GM18505 (cell line): ENCODE data around the gene TAS1R2.

Experiments used
- ATAC-seq: cut with Tn5 transposase; IDR thresholded peaks from one replicate; pipeline ENCODE4 v1.9.1; 2021; ENCODE audit not compliant: unreplicated experiment
- POLR2A ChIP-seq: IDR thresholded peaks from 4 replicates; pipeline ENCODE4 v1.6.1; 2011; ENCODE audit warnings: borderline replicate concordance; ENCODE audit not compliant: insufficient read depth, insufficient read length; ENCODE audit errors: extremely low read depth

The TAS1R2 gene

DNA sequence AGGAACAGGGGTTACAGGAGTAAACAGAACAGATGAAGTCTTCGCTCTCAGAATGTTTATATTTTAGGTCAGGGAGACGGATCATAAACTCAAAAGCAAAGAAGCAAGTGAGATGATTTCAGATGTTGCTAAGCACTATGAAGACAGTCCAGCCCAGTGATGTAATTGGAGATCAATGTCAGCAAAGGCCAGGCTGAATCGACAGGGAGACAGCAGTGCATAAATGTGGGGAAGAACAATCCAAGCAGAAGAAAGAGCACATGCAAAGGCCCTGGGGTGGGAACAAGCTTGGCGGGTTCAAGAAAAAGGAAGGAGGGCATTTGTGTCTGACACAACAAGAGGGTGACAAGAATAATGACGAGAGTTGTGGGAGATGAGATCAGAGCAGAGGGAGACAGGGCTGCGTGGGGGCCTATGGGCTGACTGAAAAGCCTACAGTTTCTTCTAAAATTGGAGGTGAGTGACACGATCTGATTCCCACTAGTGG, 47.0 kb downstream of the TAS1R2 start:
- no peak for ATAC-seq
- TF ChIP-seq POLR2A = no peak

DNA sequence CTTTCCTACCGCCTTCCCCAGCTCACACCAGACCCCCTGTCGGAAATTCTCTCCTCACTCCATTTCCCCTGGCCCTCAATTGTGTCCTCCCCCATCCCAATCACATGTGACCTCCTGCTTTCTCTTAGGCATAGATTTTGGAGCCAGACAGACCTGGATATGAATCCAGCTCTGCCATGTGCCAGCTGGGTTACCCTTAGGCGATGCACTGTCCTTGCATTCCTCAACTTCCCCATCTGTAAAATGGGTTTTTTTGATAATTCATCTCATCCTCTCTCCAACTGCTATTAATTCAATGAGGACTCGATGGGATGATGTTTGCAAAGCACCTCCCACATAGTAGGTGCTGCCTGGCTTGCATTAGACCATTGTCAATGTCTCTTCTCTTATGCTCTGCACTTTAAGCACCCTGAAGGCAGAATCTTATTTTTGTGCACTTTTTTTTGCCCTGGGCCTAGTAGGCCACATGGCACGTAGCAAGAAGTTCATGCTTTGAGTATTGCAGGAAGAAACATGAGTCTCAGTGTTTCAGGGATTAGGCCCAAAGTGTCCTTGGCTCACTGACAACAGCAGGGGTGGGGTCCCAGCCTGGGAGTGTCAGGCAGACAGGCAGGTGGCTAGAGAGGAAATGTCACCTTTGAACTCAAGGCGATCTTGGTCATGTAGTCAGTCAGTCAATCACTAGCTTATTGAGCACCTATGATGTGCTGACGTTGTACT, 47.6 kb downstream of the TAS1R2 start:
- TF ChIP-seq POLR2A = no peak
- no peak for ATAC-seq

DNA sequence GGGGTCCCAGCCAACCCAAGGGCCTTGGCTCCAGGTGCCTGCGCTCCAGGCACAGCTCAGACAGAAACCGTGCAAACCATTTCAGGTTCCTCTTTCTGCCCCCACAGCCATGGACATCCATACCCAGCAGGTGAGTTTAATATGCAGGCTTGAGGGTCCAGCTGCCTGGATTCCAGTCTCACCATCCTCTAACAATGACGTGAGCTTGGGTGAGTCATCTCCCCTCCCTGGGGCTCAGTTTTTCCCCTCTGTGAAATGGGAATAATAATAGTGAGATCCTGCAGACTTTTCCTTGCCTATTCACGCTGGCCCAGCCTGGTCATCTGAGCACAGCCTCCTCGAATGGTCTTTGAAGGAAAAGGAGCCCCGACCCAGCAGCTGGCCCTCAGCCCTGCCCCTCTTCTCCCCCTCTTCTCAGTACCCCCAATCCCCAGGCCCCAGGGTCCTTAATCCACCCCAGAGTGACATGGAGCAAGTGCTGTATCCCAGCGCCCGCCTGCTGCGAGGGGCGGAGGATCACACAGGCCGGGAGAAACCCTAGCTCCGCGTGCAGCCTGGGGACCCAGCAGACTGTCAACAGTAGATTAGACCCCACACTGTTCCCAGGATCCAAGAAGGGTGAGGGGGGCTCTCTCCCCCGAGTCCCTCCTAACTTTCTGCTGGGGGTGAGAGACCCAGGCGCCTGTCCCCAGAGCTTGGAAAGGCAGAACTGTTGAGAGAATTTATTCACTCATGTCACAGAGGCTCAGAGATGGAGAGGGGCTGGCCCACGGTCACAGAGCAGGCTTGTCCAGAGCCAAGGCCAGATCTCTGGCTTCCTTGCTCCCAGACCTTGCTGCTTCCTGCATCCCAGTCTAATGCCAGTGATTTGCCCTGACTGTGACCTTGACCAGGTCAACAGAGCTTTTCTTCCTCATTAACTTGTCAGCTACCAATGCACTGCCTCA, 49.2 kb downstream of the TAS1R2 start:
- TF ChIP-seq POLR2A = no peak
- ATAC-seq = no peak

DNA sequence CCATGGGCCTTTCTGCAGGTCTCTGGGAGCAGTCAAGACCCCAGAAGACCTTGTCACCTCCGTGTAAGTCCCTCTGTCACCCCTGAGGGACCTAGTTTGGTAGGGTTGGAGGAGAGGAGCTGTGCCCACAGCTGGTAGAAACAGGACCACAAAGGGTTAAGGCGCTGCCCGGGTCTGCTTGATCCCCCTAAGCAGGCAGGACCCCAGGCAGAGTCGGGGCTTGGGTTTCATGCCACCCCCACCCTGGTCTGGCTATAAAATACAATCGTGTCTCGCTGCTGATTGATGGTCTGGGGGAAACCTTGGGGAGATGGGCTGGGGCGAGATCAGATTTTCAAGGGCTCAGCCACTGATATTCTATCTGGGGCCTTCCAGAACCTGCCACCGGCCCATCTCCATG, 50.9 kb downstream of the TAS1R2 start:
- TF ChIP-seq POLR2A = no peak
- ATAC-seq = no peak

DNA sequence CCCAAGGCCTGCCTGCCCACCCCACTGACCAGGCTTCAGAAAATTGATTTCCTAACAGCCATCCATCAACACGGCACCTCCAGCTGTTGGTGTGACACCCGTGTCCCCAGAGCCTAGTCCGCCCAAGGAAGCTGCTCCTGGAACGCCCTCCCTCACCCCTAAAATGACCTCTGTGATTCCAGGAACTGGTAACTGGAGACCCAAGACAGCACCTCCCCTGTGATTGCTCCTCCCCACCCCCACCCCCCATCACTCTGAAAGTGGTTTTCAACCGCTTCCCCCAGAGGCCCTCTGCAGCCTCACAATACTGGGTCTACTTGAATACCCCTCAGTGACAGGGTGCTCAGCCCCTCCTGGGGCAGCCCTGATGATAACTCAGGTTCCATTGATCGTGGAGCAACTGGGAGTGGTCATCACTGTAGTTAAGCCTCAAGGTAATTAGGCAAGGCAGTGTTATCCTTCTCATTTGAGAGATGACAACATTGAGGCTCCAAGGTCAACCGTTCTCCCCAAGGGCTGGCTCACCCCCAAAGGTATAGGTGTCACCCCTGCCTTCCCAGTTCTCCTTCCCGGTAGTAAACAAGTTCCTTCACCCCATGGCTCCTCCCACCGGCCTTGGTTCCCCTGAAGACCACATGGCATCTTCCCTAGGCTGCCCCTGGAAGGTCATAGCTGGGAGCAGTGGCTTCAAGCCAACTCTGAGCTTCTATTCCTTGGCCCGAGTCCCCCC, 52.0 kb downstream of the TAS1R2 start:
- no peak for ATAC-seq
- TF ChIP-seq POLR2A = no peak

DNA sequence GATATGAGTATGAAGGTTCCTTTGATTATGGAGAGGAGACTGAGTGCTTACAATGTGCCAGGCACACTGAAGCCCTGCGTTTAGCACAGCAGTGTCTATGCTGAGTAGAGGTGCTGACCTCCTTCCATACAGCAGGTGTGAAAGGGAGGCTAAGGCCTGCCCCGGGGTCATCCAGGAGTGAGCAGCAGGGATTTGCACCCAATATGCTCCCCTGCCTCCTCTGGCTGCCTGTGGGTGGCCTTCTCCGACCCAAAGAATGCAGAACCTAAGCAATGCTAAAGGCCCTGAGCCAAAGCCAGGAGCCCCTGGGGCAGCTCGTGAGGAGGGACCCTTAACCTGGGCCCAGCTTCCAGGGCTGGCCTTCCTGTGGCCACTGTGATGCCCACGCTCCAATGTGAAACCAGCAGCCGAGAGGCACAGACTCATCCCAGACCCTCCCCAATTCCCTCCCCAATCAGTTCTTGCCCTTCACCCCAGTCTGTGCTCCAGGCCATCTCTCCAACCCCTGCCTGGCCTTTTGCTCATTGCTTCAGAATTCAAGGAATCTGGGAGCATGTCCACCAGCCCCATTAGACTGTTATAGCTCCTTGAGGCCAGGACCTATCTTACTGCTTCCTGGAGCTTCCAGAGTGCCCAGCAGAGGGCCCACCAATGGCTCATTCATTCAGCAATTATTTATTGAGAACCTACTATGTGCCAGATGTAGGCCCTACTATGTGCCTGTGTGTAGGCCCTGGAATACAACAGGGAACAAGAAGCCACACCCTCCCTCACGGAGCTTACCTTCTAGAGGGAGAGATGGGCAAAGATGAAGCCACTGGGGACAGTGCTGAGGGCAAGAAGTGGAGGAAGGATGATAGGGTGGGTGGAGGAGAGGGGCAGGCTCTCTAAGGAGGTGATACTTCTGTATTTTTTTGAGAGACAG, 53.3 kb downstream of the TAS1R2 start:
- no peak for ATAC-seq
- no peak for TF ChIP-seq POLR2A

DNA sequence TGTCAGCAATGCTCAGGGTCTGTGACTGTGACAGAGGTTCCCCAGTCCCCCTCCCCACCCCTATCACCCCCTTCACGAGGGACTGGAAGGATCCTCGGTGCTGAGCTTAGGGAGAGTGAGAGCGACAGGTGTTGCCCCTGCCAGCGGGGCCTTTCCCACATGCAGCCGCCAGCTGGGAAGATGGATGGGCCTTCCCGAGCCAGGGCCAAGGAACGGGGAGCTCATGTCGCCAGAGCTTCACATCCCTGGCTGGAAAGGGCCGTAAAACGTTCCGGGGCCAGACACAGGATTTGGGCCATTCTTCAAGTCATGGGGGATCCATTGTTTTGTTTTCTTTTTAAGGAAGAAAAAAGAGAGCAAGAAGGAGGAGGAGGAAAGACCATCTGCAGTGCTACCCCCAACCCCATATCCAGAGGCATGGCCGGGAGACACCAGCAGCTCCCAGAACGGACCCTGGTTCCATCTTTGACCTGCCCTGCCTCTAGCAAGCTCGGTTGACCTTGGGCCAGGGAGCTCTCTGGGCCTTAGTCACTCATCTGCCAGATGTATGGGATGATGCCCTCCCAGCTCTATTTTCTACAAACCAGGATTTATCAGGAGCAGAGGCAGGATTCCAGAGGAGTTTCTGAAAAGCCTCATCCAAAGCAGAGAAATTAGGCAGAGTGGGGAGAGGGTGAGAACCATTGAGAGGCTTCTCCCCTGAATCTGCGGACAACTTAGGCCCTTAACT, 54.1 kb downstream of the TAS1R2 start:
- no peak for TF ChIP-seq POLR2A
- no peak for ATAC-seq

DNA sequence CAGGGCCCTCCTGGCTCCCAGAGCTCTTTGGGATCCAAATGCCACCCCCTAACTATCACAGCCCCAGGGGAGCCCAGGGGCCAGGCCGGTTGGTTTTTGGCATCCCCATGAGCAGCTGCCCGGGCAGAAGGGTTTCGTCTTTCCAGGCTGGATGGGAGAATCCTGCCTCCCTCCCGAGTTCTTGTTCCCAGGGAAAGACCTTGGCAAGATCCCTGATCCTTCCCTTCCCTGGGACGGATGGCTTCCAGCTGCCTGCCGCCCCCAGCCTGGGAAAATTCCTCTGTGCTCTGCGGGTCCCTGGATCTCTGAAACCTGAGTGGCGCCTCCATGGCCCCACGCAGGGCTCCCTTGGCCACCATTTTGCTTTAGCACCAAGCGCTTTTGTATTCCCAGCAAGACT, 55.6 kb downstream of the TAS1R2 start:
- no peak for ATAC-seq
- TF ChIP-seq POLR2A = no peak

DNA sequence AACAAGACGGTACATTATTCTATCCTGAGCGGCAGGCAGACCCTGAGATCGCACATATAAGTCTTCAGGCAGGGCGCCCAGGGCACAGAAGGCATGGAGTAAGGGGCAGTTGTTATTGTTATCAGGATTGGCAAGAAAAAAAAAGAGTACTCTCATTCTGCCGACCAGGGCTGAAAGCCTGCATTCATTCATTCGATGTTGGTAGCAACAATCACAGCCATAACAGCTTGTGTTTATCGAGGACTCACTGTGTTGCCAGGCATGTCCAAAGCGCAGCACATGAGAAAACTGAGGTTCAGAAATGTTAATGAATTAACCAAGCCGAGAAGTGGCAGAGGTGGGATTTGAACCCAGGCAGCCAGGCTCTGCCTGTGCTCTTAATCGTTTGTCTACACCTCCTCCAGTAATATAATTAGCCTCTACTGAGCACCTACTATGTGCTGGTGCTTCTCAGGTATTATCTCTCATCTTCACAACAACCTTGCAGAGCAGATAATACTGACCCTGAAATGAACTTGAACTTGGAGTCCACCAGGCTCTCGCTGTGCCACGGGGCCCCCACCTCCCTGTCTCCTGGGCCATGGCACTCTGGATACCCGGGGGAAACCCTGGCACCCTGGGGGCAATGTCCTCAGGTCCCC, 56.2 kb downstream of the TAS1R2 start:
- ATAC-seq = no peak
- TF ChIP-seq POLR2A = no peak

DNA sequence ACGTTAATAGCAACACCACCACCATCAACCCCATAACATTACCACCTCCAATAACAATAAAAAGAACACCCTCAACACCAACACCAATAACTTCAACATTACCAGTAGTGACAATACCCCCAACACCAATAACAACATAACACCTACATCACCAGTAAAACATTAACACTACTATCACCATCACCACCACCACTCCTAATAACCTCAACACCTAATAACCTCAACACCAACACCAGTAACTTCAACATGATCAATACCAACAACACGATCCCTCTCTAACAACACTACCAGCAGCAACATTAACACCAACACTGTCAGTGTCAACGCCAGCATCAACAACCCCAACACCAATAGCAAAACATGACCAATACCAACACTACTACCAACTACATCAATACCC, 57.2 kb downstream of the TAS1R2 start:
- no peak for TF ChIP-seq POLR2A
- ATAC-seq = no peak

DNA sequence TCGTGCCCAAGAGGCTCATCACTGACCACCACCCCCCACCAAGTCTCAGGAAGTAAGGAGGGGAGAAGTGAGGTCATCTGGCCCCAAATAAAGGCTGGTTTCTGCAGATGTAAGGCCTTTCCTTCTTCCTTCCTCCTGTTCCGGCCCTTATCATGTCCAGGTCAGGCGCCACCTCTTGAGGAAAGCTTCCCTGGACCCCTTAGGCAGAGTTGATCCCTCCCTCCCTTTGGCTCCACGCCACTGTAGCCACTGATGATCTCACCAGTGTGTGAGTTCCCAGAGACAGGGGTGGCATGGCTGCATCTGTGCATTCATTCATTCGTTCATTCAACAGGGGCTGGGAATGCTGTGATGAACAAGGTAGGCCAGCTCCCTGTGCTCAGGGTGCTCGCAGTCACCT, 59.2 kb downstream of the TAS1R2 start:
- TF ChIP-seq POLR2A = no peak
- ATAC-seq = no peak
